GM23338 (cell line): Measurements from ENCODE around the gene SCCPDH.
"Not testable (repeated sequence)": the region's sequence is repeated elsewhere in the genome, so short reads cannot be mapped to it uniquely, and the experiment has no call there.

ENCODE experiments used
- EZH2 ChIP-seq: fragments of 200-600 bp; sonication (generic); IDR thresholded peaks from one replicate; pipeline ENCODE4 v1.8.0; 2017; ENCODE audit warnings: antibody characterized with exemption, mild to moderate bottlenecking, low read depth; ENCODE audit not compliant: unreplicated experiment
- EZH2phosphoT487 ChIP-seq: fragments of 200-600 bp; sonication (generic); IDR thresholded peaks from one replicate; pipeline ENCODE4 v1.8.1; 2018; ENCODE audit warnings: antibody characterized with exemption; ENCODE audit not compliant: unreplicated experiment
- POLR2AphosphoS5 ChIP-seq: IDR thresholded peaks from 2 replicates; pipeline ENCODE4 v1.6.1; 2016; ENCODE audit warnings: antibody characterized with exemption, low read depth

DNA sequence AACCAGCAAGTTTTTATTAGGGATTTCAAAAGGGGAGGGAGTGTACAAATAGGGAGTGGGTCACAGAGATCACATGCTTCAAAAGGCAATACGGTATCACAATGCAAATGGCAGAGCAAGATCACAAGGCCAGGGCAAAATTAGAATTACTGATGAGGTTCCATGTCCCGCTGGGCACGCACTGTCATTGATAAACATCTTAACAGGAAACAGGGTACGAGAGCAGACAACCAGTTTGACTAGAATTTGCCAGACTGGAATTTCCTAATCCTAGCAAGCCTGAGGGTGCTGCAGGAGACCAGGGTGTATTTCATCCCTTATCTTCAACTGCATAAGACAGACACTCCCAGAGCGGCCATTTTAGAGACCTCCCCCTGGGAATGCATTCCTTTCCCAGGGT, 4.8 kb downstream of the SCCPDH start:
- not testable (repeated sequence) for TF ChIP-seq EZH2, EZH2phosphoT487, POLR2AphosphoS5
